RCC 7860 (cell line): Measurements from ENCODE around the gene SYT13.
A peak's percentile ranks its signal among the peaks of the same experiment; 100 is the strongest.
"Not testable (repeated sequence)": the region's sequence is repeated elsewhere in the genome, so short reads cannot be mapped to it uniquely, and the experiment has no call there.

Experiments used
- DNase-seq: peaks from one replicate; pipeline ENCODE4 v3.0.0-alpha.2; 2015; ENCODE audit warnings: low spot score
- FAIRE-seq: peaks from 2 replicates; lab custom pipeline; 2012; peaks lifted over from hg19 to GRCh38; lab: Jason Lieb, UNC

SYT13 gene

DNA sequence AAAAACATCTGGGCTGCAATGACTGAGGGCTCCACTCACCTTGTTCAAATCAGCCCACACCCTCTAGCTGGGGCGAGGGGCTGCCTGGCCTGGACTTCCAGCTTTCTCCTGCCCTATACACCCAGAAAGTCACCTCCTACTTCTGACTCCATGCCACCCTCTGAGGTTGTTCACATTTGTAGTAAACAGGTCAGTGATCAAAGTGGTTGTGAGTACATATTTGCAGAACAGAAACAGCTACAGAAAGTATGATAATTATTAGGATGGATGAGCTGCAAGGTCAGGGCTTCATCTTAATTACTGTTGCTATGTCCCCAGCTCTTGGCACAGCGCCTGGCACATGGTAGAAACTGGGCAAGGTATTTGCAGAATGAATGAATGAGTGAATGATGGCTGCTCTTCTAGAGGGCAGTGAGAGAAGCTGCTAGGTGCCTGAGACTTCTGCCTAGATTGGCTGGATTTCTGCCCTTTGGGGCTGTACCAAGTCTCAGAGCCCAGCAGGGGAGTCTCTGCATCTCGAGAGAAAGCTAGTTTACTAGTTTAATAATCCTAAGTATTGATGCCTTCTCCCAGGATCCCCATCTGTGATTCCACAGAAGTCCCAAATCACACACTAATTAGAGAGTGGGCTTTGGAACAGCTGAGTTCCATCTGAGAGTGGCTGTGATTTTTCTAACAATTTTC is 36.0 kb downstream of the SYT13 start:
- DNase-seq (no peak), FAIRE-seq (no peak)

GRCh38 chr11:45249372-45249771 is 36.8 kb downstream of the SYT13 start:
- not testable (repeated sequence) for DNase-seq, FAIRE-seq

DNA sequence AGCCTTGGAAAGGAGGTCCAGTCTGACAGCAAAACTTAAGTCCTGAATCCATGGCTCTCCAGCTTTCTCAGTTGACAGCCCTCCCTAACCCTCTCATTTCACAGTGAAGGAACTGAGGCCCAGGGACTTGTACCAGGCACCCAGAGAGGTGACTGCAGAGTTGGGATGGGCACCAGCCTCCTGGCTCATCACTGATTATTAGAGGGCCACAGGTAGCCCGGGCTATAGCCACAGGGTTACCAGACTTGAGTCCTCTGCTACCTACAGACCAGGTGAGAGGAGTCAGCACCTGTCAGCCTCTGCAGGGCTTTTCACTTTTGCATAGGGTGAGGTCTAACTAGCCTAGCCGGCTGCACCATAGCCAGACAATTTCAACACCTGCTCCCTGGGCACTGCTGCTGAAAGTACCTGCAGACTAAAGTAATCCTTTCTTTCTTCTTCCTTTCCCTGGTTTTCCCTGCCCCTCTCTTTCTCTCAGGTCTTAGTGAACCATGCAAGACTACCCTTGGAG is 37.6 kb downstream of the SYT13 start:
- no peak for DNase-seq
- FAIRE-seq: no peak

DNA sequence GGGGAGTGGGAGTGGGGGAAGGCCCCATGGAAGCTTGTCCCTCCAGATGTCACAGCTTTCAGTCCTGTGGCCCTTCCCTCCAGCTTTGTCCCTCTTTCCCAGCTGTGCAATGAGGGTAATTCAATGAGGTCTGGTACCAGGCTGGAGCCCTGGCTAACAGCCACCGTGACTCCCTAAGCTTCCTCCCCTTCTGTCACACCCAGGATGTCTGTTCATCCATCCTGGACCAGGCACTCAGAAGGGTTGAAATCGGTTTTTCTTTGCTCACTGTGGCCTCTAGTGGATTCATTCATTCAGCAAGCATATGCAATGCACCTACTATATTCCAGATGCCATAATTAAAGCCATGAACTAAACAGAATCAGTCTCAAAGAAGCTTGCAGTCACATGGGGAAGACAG is 38.7 kb downstream of the SYT13 start:
- no peak for FAIRE-seq

DNA sequence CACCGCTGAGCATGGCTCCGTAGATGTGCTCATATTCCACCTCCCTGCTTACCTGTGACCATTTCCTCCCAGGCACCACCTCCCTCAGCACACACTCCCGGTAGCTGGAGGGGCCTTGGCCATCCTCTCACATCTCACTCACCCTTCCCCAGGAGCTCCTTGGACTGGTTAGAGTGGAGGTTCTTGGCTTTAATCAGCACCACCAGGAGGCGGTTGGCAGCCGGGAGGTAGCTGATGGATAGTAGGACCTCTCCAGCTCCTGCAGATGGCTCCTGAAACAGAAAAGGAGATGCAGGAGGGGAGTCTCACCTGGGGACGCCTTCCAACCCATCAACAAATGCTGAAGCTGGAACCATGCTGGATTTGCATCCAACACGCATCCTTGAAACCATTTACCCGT is 39.9 kb downstream of the SYT13 start:
- FAIRE-seq (no peak), DNase-seq (no peak)

More for the DNA sequence above, 38.7 kb downstream of the SYT13 start:
- DNase-seq: no peak

DNA sequence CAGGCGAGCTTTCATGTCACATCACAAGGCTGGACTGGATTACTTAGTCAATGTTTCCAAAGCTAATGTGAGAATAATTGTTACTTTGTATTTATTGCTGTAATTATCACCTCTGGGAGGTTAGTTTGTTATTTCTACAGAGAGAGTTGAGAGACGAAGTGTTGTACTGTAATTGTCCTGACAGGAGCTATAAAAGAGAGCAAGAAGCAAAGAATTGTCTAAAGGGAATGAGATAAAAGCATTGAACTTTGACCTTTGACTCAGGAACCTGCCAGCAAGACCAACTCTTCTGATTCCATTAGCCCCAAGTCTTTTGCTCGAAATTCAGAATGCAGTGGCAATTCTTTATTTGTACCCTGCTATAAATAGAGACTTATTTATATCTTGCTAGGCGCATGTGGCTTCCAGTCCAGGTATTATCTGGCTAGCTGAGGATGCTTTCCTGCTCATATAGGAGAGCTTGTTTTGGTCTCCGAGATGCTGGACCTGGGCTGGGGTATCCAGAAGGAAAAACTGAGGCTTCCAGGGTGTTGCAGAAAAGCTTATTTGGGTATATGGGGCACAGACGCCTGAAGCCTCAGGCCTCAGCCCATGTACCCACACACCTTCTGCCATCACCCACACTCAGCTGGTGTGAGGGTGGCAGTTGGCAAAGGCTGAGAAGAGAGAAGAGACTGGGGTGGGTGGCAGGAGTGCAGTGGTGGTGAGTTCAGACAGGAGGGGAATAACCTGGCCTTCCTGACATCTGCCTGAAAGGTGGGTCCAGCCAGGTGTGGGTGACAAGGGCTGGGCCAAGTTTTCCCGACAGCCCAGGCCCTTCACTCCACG is 40.7 kb downstream of the SYT13 start:
- FAIRE-seq (no peak), DNase-seq (no peak)

GRCh38 chr11:45243967-45244366 is 42.2 kb downstream of the SYT13 start:
- no peak for FAIRE-seq
- no peak for DNase-seq

DNA sequence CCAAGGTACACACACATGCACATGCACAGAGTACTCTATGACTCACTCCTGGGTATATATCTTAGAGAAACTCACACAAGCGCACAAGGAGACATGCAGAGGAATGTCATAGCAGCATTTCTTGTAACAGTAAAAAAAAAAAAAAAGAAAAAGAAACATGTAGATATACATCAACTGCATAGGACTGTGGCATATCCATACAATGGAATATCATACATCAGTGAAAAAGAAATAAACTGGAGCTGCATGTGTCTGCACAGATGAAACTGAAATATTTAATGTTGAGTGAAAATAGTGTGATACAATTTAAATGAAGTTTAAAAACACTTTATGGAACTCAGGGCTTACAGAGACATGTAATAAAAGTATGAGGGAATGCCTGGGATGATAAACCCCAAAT is 46.4 kb downstream of the SYT13 start:
- no peak for DNase-seq
- no peak for FAIRE-seq

GRCh38 chr11:45238724-45239123 is 47.4 kb downstream of the SYT13 start:
- FAIRE-seq: peak; percentile 77
- peak; percentile 80 for DNase-seq

- DNase-seq: no peak
- no peak for FAIRE-seq
Observed at GRCh38 chr11:45237711-45238315, 48.3 kb downstream of the SYT13 start.

- FAIRE-seq (no peak), DNase-seq (no peak)
Observed at GRCh38 chr11:45234306-45235006, 51.7 kb downstream of the SYT13 start.

- FAIRE-seq: no peak
Observed at GRCh38 chr11:45233804-45234170, 52.4 kb downstream of the SYT13 start.

DNA sequence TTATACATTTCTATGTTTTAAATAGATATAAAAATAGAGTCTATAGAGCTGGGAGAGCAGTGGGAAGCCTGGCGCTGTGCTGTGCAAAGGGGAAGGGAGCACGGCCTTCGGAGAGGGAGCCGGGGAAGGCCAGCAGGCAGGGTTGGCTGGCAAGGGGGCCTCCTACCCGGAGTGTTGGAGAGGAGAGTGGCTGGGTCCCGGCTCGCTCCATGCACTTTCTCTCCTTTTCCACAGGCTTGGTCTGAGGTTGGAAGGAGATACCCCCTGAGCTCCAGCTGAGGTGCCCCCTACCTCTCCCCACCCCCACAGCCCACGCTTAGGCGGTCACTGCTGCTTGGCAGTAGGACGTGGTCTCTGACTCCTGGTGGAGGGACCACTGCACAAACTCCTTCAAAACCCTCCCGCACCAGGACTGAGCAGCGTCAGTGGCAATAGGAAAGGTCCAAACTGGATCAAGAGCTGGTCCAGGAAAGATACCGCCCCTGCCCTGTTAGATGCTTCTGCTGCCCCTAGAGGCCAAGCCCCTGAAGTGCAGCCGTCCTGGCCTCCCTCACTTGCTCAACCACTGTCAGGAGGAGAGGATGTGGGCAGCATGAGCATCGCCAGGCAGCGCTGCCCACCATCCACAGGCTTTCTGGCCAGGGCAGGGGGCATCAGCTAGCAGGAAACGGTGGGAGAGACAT is 52.9 kb downstream of the SYT13 start:
- DNase-seq: peak; percentile 29
- no peak for FAIRE-seq

More at GRCh38 chr11:45233804-45234170, 52.4 kb downstream of the SYT13 start:
- no peak for DNase-seq

DNA sequence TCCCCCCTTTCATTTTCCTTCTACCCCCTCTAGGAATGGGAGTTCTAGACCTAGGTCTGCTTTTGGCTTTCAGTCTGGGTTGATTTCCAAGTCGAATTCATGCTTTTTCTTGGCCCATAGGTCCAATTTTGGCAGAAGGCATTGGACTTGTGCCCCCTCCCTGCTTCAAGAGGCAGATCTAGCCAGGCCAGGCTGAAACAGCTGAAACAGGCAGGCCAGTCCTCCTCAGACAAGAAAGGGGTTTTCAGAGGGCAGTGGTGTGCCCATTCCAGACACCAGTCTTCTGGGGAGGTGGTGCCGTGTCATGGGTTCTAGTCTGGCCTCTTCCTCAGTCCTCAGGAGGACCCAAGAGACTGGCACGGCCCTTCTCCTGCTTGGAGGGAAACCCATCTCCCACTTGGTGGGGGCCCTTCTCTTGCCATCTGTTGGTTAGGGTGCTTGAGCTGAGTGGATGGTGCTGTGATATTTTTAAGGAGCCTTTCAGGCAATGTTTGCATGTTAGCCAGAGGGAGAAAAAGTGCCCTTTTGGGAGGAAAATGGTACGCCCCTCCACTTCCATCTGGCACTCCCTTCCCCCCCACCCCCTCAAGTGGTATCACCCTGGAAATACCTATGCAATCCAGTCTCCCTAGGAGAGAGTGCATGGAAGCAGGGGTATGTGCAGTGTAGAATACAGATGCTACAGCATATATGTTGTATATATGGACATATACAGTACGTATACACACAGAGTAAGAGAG is 53.6 kb downstream of the SYT13 start:
- DNase-seq: no peak

GRCh38 chr11:45229401-45230020 is 56.6 kb downstream of the SYT13 start:
- FAIRE-seq (no peak), DNase-seq (no peak)

More for the DNA sequence above, 53.6 kb downstream of the SYT13 start:
- FAIRE-seq: no peak

DNA sequence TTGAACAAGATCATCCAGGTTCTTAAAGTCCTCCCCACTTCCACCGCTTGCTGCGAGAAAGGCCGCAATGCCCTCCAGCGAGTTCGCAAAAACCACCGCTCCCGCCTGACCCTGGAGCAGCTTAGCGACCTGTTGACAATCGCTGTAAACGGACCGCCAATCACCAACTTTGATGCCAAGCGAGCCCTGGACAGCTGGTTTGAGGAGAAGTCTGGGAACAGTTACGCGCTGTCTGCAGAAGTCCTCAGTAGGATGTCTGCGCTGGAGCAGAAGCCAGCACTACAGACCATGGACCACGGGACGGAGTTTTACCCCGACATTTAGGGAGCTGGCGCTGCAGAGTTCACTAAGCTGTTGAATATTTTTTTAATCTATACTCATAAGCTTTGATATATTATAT is 58.3 kb downstream of the SYT13 start:
- DNase-seq (no peak), FAIRE-seq (no peak)

- DNase-seq: no peak
- FAIRE-seq: no peak
Observed at GRCh38 chr11:45226901-45227300, 59.2 kb downstream of the SYT13 start.

GRCh38 chr11:45225961-45226871 is 59.9 kb downstream of the SYT13 start:
- DNase-seq (no peak), FAIRE-seq (no peak)
